HL-60 (cell line): Measurements from ENCODE around the gene EVX2.

Experiments used
- GABPA ChIP-seq: IDR thresholded peaks from 2 replicates; pipeline ENCODE4 v1.6.1; 2012; ENCODE audit warnings: low read depth
- POLR2AphosphoS5 ChIP-seq: IDR thresholded peaks from 2 replicates; pipeline ENCODE4 v1.6.1; 2012; ENCODE audit warnings: low read depth
- TF ChIP-seq, protein P1 (sequence below): IDR thresholded peaks from one replicate; pipeline ENCODE4 v1.5.1; 2011; ENCODE audit warnings: low read length, control low read depth, inconsistent platforms; ENCODE audit not compliant: insufficient read depth
- TF ChIP-seq, protein P2 (sequence below): IDR thresholded peaks from 2 replicates; pipeline ENCODE4 v1.6.1; 2012; ENCODE audit warnings: low read depth; ENCODE audit not compliant: insufficient replicate concordance

- TF ChIP-seq, protein P1, sequence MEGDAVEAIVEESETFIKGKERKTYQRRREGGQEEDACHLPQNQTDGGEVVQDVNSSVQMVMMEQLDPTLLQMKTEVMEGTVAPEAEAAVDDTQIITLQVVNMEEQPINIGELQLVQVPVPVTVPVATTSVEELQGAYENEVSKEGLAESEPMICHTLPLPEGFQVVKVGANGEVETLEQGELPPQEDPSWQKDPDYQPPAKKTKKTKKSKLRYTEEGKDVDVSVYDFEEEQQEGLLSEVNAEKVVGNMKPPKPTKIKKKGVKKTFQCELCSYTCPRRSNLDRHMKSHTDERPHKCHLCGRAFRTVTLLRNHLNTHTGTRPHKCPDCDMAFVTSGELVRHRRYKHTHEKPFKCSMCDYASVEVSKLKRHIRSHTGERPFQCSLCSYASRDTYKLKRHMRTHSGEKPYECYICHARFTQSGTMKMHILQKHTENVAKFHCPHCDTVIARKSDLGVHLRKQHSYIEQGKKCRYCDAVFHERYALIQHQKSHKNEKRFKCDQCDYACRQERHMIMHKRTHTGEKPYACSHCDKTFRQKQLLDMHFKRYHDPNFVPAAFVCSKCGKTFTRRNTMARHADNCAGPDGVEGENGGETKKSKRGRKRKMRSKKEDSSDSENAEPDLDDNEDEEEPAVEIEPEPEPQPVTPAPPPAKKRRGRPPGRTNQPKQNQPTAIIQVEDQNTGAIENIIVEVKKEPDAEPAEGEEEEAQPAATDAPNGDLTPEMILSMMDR = no peak
- TF ChIP-seq, protein P2, sequence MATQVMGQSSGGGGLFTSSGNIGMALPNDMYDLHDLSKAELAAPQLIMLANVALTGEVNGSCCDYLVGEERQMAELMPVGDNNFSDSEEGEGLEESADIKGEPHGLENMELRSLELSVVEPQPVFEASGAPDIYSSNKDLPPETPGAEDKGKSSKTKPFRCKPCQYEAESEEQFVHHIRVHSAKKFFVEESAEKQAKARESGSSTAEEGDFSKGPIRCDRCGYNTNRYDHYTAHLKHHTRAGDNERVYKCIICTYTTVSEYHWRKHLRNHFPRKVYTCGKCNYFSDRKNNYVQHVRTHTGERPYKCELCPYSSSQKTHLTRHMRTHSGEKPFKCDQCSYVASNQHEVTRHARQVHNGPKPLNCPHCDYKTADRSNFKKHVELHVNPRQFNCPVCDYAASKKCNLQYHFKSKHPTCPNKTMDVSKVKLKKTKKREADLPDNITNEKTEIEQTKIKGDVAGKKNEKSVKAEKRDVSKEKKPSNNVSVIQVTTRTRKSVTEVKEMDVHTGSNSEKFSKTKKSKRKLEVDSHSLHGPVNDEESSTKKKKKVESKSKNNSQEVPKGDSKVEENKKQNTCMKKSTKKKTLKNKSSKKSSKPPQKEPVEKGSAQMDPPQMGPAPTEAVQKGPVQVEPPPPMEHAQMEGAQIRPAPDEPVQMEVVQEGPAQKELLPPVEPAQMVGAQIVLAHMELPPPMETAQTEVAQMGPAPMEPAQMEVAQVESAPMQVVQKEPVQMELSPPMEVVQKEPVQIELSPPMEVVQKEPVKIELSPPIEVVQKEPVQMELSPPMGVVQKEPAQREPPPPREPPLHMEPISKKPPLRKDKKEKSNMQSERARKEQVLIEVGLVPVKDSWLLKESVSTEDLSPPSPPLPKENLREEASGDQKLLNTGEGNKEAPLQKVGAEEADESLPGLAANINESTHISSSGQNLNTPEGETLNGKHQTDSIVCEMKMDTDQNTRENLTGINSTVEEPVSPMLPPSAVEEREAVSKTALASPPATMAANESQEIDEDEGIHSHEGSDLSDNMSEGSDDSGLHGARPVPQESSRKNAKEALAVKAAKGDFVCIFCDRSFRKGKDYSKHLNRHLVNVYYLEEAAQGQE = no peak
- TF ChIP-seq POLR2AphosphoS5 (no peak), GABPA (no peak)
These were observed 10.6 kb upstream of the EVX2 start for GRCh38 chr2:176094349-176094748.
